Ishikawa (cell line): ENCODE measurements around the gene LYPD4.

Experiments
- TAF1 ChIP-seq: IDR thresholded peaks from 2 replicates; pipeline ENCODE4 v1.6.1; 2012; ENCODE audit warnings: low read depth, mild to moderate bottlenecking
- YY1 ChIP-seq: IDR thresholded peaks from 2 replicates; pipeline ENCODE4 v1.6.1; 2012; ENCODE audit warnings: low read depth

GRCh38 chr19:41851456-41851855 lies 7.0 kb upstream of the LYPD4 start:
- no peak for TF ChIP-seq YY1
- TF ChIP-seq TAF1: no peak
